Tibial nerve (tissue), 3 donors: ENCODE data around the gene SGMS2.

Experiments
- POLR2A ChIP-seq, 2 donors: fragments of 450-650 bp; IDR thresholded peaks; one replicate each; pipeline ENCODE4 v1.6.1; 2017; ENCODE audit warnings: antibody characterized with exemption in 2 of 2, mild to moderate bottlenecking in 2 of 2, moderate library complexity in 2 of 2
- TF ChIP-seq, protein P1 (sequence below), 5 experiments: fragments of 200-600 bp in 3 of 5; fragments of 450-650 bp in 2 of 5; sonication (generic) in 3 of 5; IDR thresholded peaks; one replicate each; pipeline ENCODE4 v1.5.1; 2016 to 2019; ENCODE audit warnings: antibody characterized with exemption in 5 of 5, mild to moderate bottlenecking in 3 of 5, moderate library complexity in 2 of 5

DNA sequence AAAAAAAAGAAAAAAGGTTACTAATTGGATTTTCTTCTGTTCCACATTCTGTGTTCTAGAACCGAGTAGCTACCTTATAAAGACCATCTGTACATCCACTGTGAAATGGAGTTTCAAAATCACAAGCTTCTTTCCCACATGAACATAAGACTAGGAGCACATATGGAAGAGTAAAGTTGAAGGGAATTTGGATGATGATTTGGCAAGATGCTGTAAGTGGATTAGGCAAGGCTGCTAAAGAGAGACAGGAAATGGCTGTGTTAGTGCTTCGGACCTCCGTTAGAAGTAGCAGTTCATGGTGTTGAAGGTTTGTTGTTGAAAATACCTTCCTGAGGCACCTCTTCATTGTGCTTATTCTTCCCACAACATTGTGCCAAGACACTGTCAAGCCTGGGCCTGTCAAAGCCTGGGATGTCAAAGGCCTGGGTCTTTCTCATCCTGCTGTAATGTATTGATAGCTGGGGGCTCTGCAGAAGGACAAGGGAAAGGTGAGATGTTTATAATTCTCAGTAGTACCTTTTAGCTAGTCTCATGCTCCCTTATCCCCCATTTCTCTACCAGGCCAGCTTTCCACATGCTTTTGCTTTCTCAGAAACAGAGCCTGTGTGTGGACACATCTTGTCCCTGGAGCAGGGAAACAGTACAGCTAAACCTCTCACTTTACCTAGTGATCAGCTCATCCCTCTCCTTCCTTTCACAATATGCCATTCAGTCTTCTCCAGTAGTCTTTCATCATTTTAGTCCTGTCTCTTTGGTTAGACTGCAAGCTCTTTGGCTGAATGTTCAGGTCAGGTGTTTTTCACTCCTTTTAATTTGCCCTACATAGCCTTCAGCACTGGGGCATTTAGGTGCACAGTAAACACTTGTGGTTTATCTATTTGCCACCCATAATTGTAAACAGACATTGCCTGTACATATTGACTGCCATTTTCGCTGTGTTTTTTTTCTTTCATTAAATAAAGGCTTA, 68.7 kb downstream of the SGMS2 start:
- TF ChIP-seq, protein P1, sequence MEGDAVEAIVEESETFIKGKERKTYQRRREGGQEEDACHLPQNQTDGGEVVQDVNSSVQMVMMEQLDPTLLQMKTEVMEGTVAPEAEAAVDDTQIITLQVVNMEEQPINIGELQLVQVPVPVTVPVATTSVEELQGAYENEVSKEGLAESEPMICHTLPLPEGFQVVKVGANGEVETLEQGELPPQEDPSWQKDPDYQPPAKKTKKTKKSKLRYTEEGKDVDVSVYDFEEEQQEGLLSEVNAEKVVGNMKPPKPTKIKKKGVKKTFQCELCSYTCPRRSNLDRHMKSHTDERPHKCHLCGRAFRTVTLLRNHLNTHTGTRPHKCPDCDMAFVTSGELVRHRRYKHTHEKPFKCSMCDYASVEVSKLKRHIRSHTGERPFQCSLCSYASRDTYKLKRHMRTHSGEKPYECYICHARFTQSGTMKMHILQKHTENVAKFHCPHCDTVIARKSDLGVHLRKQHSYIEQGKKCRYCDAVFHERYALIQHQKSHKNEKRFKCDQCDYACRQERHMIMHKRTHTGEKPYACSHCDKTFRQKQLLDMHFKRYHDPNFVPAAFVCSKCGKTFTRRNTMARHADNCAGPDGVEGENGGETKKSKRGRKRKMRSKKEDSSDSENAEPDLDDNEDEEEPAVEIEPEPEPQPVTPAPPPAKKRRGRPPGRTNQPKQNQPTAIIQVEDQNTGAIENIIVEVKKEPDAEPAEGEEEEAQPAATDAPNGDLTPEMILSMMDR (IDR thresholded peaks at IDR 0.05) = no peak
- no peak for TF ChIP-seq POLR2A (IDR thresholded peaks at IDR 0.05)
